Uterus (tissue), 2 donors: Measurements from ENCODE around the gene ADM5.

Source experiments
- CTCF ChIP-seq, 4 experiments: fragments of 200-600 bp in 2 of 4; fragments of 450-650 bp in 2 of 4; sonication (generic) in 2 of 4; IDR thresholded peaks; one replicate each; pipeline ENCODE4 v1.5.1; 2016 to 2019; ENCODE audit warnings: antibody characterized with exemption in 4 of 4, mild to moderate bottlenecking in 2 of 4, moderate library complexity in 1 of 4
- POLR2A ChIP-seq, 2 donors: fragments of 450-650 bp; IDR thresholded peaks; one replicate each; pipeline ENCODE4 v1.6.1; 2016; ENCODE audit warnings: antibody characterized with exemption in 2 of 2, mild to moderate bottlenecking in 1 of 2, moderate library complexity in 1 of 2

DNA sequence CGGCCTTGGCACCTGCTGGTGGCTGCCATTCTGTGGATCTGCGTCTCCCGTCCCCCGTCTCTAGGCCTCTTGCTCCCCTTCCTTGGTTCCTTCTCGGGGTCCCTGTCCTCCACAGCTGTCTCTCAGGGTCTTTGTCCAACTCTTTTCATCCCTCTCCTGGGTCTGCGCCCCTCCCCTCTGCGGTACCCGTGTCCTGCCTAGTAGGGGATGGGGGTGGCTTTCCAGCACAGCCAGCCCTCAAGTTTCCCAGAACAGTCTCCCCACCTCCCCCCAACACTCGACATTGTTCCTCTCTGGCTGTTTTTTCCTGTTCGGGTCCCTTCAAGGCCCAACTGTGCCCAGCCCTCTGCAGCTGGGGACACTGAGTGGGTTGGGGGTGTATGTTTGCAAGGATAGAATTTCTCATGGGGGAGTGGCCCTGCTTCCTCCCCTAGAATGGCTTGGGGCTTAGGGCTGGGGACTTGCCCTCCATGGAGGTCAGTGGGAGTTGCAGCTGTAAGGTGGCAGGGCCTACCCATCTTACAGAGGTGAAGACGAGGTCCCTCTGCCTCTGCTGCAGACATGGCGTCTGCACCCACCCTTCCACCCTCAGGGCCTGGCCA is 762 bp upstream of the ADM5 start:
- TF ChIP-seq CTCF (IDR thresholded peaks at IDR 0.05) (no peak), POLR2A (IDR thresholded peaks at IDR 0.05) (no peak)
